GM12874 (cell line): ENCODE data around the gene EVX2.

Experiments
- CTCF ChIP-seq: IDR thresholded peaks from 2 replicates; pipeline ENCODE4 v1.5.1; 2011; ENCODE audit warnings: low read depth, mild to moderate bottlenecking, control low read depth, low read length, moderate library complexity; ENCODE audit not compliant: insufficient read depth

The EVX2 gene

GRCh38 chr2:176039375-176039774 lies 44.4 kb downstream of the EVX2 start:
- TF ChIP-seq CTCF: no peak

GRCh38 chr2:176038694-176039093 lies 45.1 kb downstream of the EVX2 start:
- TF ChIP-seq CTCF: no peak

- TF ChIP-seq CTCF: no peak
These were observed 48.6 kb downstream of the EVX2 start for GRCh38 chr2:176035013-176035691.

- TF ChIP-seq CTCF: no peak
These were observed 56.0 kb downstream of the EVX2 start for GRCh38 chr2:176027806-176028205.
